ENCODE data around the gene WFIKKN2. TPM values are rescaled to one million over a fixed set of nuclear protein-coding genes. Genes with fewer than 3 reads are reported as not detected.

The WFIKKN2 gene
- total and polyA plus RNA-seq, 2 of the 4 experiments (the other 2 are of a cell fraction), result 0.02 TPM; not detected in 1

GRCh38 chr17:50836826-50837225 is 1.4 kb downstream of the WFIKKN2 start:
- no peak overlapping the region for H3K18ac ChIP-seq (ENCODE audit: low read depth, low read length)

More at GRCh38 chr17:50836826-50837225, 1.4 kb downstream of the WFIKKN2 start:
- ChIA-PET POLR2A (ENCODE audit: unreplicated experiment) (no interaction called here), CTCF (no interaction called here)
- Histone ChIP-seq H4K8ac (ENCODE audit: low read depth in 2 of 2, low read length in 2 of 2) (no peak overlapping the region), H4K20me1 (ENCODE audit: insufficient read depth, low read length) (no peaks in the 10 kb centered on the region), H4K91ac (ENCODE audit: insufficient read depth, low read depth, low read length) (no peak overlapping the region), H3K27me3 (ENCODE audit: control insufficient read depth, insufficient read depth, low read length) (peaks cover 7% of the 10 kb centered on the region; the same call in 1 of the 2 replicates), H2AK5ac (ENCODE audit: low read depth, low read length) (no peak overlapping the region), H2AK9ac (replicated peaks; ENCODE audit: low read depth, low read length, poor library complexity) (no peak overlapping the region), H3K9me3 (ENCODE audit: control insufficient read depth, insufficient read depth, low read length) (no peaks in the 10 kb centered on the region), H2BK20ac (ENCODE audit: low read depth, low read length) (no peak overlapping the region), H2BK5ac (ENCODE audit: low read depth, low read length, poor library complexity, severe bottlenecking) (no peak overlapping the region), H3K4me1 (ENCODE audit: control insufficient read depth, insufficient read depth, low read length) (peaks cover 4% of the 10 kb centered on the region; the same call in 1 of the 2 replicates), H3K4ac (ENCODE audit: low read depth, low read length) (no peak overlapping the region), H3K4me3 (ENCODE audit: insufficient read depth, low read depth, low read length) (no peak overlapping the region), H3K56ac (ENCODE audit: extremely low read depth, insufficient read depth, low read length) (no peak overlapping the region), H3K9ac (ENCODE audit: low read depth, low read length) (no peak overlapping the region), H2BK120ac (ENCODE audit: low read depth, low read length) (no peak overlapping the region), H3K79me1 (ENCODE audit: low read depth in 1 of 2, low read length in 2 of 2) (no peaks in the 10 kb centered on the region), H3K27ac (ENCODE audit: insufficient read depth, low read length) (no peak overlapping the region), H3K23ac (ENCODE audit: low read depth, low read length) (no peak overlapping the region), H2AFZ (replicated peaks; ENCODE audit: low read length, poor library complexity) (no peak overlapping the region), H3K14ac (replicated peaks; ENCODE audit: low read depth, low read length) (no peak overlapping the region), H2BK15ac (ENCODE audit: low read depth, low read length) (no peak overlapping the region), H3K4me2 (ENCODE audit: low read depth, low read length) (no peak overlapping the region), H3K36me3 (ENCODE audit: control insufficient read depth, insufficient read depth, low read length) (no peaks in the 10 kb centered on the region), H4K5ac (ENCODE audit: low read depth, low read length) (no peak overlapping the region), H3K9me1 (ENCODE audit: insufficient read depth, low read length) (no peaks in the 10 kb centered on the region)
- in situ Hi-C loops (cut with MboI; ENCODE audit: low sequenced_read_pairs), result no loop called here
- intact Hi-C loops (cut with micrococcal nuclease), result no loop called here
- dilution Hi-C loops (cut with HindIII; ENCODE audit: low sequenced_read_pairs, unreplicated experiment), result no loop called here
- no peak for TF ChIP-seq CHD1 (IDR thresholded peaks at IDR 0.05; ENCODE audit: low read depth, low read length)
- DNase-seq, result no peak
- BruUV-seq (replicated peaks), result no TSS peak
- no peak for ATAC-seq (ENCODE audit: low read depth)
- 92% methylated on average over 11 of the region's 11 CpGs; no CpG with 5 or more reads in 1 of the 2 experiments for WGBS, 2 experiments (ENCODE audit: extremely low coverage in 2 of 2, insufficient read length in 1 of 2)

Data from IMR-90 (cell line).